Right hindlimb (tissue), 1 donor: Measurements from ENCODE around the gene WDFY2.
A peak's percentile ranks its signal among the peaks of the same experiment; 100 is the strongest.

Experiments
- DNase-seq: peaks from one replicate; pipeline ENCODE4 v3.0.0-alpha.2; 2018

Gene WDFY2

DNA sequence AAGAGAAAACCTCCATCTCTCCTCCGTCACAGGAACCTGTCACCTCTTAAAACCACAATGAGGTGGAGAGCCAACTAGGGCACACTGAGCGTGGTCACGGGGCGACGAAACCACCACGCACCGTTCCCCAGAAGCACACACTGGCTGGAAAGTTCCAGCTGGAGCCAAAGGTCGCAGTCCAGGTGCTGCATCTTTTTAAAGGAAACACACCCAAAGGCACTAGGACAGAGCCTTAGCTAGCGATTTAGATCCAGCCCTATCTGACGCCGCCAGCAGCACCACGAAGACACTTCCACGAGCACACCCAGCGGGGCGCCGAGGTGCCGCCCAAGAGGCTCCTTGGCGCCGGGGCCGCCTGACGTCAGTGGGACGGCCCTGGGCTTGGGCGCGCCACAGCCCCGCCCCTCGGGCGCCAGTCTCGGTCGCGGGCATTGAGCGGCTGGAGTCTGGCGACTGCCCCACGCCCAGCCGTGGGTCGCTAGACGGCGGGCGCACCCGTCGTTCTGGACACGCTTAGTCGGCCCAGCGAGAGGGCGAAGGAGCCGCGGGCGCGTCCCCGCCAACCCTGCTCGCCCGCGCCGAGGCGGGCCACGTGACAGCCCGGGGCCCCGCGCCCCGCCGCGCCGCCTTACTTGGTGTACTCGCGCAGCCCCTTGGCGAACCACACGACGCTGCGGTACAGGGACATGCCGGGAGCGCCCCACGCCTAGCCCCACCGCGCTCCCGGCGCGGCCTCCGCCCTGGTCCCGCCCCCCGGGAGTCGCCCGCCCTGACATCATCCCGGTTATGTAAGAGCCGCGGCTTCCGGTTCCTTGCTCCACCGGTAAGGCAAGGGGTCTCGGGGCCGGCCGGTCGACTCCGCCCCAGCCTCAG, 219.4 kb downstream of the WDFY2 start, which contains the start of gene DHRS12:
TSS of gene DHRS12 (minus strand) at position 742 of the 873 bp plus-strand sequence. CDS start 4,504 bp downstream, outside the sequence.
- peak; percentile 92 for DNase-seq

DNA sequence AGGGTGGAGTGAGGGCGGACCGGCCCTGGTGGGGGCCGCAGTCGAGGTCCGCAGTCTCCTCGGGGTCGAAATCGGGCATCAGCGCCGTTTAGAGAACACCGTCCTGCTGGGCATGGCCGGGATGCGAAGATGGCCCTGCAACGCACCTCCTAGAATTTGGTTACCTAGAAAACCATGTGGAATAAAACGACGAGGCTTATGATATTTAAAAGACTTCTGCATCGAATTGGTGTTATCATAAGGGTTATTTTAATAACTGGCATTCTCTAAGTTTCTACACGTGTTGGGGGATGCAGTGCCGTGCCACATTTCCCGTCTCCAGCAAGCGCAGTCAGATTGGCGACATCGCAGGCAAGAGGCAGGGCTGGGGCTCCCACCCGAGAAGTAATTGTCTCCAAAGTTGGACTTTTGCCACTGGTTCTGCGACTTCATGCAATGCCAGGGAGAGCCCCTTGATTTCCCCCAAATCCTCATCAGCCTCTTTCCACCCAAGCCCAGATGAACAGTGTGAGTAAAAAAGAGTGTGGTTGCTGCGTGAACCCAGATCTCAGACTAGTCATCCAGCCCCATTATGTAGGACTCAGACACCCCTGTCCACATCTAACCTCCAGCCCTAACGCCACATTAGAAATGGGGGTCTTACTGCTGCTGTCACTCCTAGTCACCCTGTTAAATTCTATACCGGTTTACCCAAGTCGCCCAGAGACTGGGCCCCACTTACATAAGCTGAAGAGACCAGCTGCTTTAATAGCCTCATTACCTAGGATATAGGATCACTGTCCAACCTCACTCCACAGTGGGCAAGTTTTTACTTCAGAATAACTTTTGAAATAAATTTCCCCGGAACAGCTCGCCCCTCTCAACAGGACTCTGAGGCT, 220.3 kb downstream of the WDFY2 start:
- peak; percentile 49 for DNase-seq

DNA sequence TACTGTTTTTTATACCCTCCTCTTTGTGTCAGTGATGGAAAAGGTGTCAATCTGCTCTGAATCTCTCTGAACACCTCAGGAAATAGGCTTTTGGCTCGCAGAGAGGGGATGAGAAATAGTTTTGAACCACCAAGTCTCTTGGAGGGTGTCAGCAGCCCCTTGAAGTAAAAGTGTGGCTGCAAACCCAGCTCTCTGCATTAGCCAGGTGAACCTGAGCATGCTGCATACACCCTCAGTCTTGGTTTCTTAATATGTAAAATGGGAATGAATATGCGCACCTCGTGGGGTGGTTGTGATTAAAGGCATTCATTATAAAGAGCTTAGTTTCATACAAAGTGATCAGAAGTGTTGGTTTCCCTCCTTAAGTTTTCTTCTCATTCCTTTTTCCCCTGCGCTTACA, 221.1 kb downstream of the WDFY2 start:
- DNase-seq, result no peak

DNA sequence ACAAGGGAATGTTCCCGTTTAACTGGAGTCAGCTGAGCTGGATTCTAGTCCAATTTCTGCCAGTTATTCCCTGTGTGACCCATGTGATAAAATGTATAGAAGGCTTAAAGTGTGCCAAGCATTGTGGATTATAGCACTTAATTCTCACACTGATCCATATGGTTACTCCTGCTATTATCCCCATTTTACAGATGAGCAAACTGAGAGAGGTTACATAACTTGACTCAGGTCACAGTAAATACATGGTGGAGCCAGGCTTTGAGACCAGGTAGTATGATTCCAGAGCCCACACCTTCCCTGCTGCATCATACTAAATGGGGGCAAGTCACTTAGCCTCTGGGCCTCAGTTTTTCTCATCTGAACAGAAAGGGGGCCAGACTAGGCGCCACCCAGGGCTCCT, 221.7 kb downstream of the WDFY2 start:
- DNase-seq, result no peak

DNA sequence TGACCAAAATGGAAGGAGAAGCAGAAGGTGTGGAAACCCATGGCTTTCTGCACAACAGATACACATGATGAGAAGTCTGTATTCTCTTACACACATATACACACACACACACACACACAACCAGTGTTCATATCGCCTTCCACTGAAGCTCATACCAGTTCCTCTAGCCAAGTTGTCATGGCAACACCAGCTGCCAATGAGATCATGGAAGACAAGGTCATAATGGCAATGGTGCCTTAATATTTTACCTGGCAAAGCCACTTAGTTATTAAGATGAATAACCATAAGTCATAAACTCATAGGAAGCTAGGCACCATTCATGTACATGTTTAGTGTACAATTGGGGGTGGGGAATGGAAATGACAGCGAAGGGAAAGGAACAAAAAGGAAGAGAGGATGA, 222.3 kb downstream of the WDFY2 start:
- DNase-seq, result peak; percentile 42

DNA sequence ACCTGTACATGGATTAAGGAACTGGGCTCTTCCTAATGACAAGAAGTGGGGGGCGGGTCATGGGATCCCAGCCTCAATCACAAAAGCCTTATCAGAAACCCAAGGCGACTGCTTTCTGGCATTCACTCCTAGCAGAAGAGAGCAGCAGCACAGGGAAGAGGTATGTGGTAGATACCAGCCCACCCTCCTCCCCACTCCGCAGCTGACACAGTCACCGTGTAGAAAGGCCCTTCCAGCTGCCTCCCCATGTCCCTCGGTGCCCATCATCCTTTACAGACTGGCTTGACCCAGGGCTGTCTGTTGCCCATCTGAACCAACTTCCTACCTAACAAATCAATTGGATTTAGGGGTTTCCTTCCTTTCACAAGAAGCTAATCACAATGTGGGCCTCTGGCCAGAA, 222.8 kb downstream of the WDFY2 start:
- no peak for DNase-seq

DNA sequence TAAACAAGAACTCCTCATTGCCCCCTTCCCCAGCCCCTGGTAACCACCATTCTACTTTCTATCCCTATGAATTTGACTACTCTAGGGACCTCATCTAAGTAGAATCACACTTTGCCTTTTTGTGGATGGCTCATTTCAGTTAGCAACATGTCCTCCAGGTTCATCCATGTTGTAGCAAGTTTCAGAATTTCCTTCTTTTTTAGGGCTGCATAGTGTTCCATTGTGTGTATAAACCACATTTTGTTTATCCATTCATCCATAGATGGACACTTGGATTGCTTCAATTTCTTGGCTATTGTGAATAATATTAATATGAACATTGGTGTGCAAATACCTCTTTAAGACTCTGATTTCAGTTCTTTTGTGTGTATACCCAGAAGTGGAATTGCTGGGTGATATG, 224.5 kb downstream of the WDFY2 start:
- DNase-seq, result no peak

DNA sequence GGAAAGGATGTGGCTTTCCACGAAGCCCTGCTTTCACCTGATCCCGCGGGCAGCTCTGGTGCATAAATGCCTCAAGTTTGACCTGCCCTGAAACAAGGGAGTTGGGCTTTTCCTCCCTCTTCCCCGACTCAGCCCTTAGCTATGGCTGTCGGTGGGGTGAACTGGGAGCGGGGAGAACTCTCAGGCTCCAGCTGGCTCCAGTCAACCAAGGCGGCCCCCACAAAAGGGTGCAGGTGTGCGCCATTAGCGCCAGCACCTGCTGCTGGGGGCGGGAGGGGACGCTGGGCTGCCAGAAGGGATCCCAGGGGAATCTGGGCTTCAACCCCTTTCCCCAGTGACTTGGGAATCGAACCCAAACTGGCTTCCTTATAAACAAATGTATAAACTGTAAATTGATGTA, 226.8 kb downstream of the WDFY2 start:
- no peak for DNase-seq

DNA sequence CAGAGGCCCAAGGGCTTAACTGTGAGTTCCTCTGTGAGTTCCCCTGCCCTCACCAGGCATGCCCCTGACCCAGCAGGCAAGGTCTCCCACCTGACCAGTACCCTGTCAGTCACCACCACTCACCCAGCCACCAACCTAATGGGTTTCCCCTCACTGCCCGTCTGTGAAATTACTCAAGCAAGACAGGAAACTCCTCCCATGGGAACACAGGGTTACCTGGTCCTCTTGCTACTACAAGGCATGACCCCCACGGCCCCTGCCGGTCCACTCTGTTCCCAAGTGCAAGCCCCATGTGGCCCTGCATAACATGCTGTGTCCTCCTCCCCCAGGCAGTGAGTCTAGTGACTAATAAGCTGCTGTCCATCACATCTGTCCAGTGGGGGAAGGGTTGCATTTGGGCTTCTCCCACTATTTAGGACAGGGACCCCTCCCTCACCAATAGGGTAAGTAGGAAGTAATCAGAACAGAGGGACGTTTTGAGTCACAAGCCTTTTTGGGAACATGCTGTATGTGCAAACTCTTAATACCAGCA, 227.7 kb downstream of the WDFY2 start:
- DNase-seq, result no peak

DNA sequence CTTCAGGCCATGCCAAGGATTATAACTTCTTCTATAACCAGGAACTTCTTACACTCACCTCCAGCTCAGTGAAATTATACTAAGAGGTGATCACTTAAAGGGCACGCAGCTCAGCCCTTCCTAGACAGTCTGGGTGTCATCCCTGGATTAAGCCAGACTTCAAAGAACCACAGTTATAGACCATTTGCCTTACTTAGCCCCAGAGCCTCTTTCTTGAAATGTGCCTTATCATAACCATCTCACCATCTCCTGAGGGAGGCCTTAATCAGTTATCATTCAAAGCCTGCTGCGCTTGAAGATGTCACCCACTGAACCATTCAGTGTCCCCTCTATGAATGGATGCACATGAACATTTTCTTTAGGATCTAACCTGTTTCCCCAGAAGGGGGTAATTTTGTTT, 229.8 kb downstream of the WDFY2 start:
- no peak for DNase-seq

DNA sequence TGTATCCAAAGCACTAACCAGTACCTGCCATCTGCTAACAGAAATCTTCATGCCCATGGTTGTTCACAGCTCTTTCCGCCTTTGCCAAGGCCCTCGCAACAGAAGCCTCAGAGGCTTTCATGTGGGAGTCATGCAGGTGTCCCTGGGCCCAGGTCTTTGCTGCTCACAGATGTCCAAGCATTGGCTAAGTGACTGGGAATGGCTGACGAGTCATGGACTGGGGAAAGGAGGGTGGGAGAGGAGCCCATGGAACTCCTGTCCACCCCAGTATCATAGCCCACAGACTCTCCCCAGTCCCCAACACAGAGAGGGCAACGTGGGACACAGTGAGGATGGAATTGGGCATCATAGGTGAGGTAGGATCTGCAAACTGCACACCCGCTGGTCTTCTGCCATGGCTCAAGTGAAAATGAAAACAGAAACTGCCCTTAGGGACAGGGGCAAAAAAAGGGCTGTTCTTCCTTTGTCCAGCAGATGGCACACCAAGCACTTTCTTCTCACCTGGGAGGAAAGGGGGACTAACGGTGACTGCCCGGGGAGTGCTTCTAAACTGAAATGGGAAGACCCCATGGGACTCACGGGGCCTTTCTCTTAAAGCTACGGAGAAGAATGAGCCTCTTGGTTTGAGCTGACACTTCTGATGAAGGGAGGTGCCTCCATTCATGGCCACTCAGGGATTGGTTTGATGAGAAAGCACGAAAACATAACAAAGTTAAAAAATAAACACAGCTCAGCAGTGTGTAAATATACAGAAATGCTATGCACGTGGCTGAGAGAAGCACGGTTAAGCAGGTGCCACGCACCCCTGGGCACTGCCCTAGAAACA, 230.8 kb downstream of the WDFY2 start:
- DNase-seq, result peak; percentile 61

DNA sequence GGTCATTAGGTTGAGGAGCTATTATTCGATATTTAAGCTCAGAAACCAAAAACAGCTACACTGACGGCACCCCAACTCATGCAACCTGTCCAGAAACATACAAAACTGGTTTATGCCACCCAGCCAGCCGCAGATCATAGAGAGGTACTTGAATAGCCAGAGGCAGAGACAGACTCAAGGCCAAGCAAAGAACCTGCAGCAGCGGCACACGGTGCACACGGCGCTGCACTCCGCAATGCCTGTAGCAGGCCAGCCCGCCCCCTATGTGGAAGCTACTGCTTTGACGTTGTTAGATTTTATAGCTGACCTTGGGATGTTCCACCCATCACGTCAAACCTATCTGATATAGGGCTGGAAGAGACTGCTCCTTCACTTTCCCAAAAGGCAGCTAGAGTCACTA, 231.6 kb downstream of the WDFY2 start:
- DNase-seq, result no peak

DNA sequence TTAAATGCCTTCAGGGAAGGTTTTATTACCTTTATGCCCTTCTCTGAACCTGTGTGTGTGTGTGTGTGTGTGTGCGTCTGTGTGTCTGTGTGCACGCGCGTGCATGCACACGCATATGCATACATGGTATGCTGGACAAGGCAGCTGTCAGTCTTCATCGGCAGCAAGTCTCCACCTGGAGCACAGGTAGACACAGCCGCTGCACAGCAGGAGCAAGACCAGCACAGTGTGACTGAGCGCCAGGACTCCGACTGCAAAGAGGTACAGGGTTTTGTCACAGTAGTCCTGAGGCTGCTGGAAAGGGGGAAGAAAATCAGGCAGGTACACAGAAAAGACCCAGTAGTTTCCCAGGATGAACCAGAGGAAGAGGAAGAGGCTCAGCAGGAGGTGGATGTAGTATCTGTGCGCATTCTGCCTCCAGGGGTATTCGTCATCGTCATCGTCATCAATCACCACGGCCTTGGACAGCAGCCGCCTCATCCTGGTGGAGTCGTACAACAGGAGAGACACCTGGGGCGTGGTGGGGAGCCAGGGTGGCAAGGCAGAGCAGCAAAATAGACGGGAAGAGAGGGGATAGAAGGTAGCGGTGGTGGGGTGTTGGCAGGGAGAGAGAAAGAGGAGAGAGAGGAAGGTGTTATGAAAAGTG, 232.5 kb downstream of the WDFY2 start:
- DNase-seq, result no peak
